Measurements from ENCODE around the gene PPM1D.
"Not testable (repeated sequence)": the region's sequence is repeated elsewhere in the genome, so short reads cannot be mapped to it uniquely, and the experiment has no call there.

The PPM1D gene

GRCh38 chr17:60627124-60627523 lies 27.1 kb downstream of the PPM1D start:
- DNase-seq: no peak

- DNase-seq: no peak
Observed at GRCh38 chr17:60628252-60628889, 28.4 kb downstream of the PPM1D start.

GRCh38 chr17:60629120-60629519 lies 29.1 kb downstream of the PPM1D start:
- no peak for DNase-seq

GRCh38 chr17:60630352-60630751 lies 30.4 kb downstream of the PPM1D start:
- DNase-seq: no peak

GRCh38 chr17:60631119-60631518 lies 31.1 kb downstream of the PPM1D start:
- no peak for DNase-seq

- no peak for DNase-seq
Observed at GRCh38 chr17:60637683-60638082, 37.7 kb downstream of the PPM1D start.

- DNase-seq: no peak
Observed at GRCh38 chr17:60639019-60639330, 39.0 kb downstream of the PPM1D start.

GRCh38 chr17:60640503-60640902 lies 40.5 kb downstream of the PPM1D start:
- no peak for DNase-seq

GRCh38 chr17:60641126-60641525 lies 41.1 kb downstream of the PPM1D start:
- DNase-seq: no peak

GRCh38 chr17:60641810-60642220 lies 41.8 kb downstream of the PPM1D start:
- DNase-seq: peak; percentile 75

GRCh38 chr17:60645918-60646523 lies 46.0 kb downstream of the PPM1D start:
- no peak for DNase-seq

GRCh38 chr17:60646701-60647100 lies 46.7 kb downstream of the PPM1D start:
- DNase-seq: no peak

- DNase-seq: no peak
Observed at GRCh38 chr17:60647705-60648104, 47.7 kb downstream of the PPM1D start.

GRCh38 chr17:60652454-60653247 lies 52.7 kb downstream of the PPM1D start:
- no peak for DNase-seq

GRCh38 chr17:60653569-60653968 lies 53.6 kb downstream of the PPM1D start:
- DNase-seq: no peak

- DNase-seq: no peak
Observed at GRCh38 chr17:60656499-60656898, 56.5 kb downstream of the PPM1D start.

GRCh38 chr17:60659156-60659555 lies 59.2 kb downstream of the PPM1D start:
- no peak for DNase-seq

GRCh38 chr17:60661489-60661888 lies 61.5 kb downstream of the PPM1D start:
- no peak for DNase-seq

- no peak for DNase-seq
Observed at GRCh38 chr17:60664022-60664421, 64.0 kb downstream of the PPM1D start.

- DNase-seq: no peak
Observed at GRCh38 chr17:60665602-60666001, 65.6 kb downstream of the PPM1D start.

GRCh38 chr17:60668741-60669140 lies 68.7 kb downstream of the PPM1D start:
- not testable (repeated sequence) for DNase-seq

GRCh38 chr17:60671482-60671881 lies 71.5 kb downstream of the PPM1D start:
- no peak for DNase-seq

GRCh38 chr17:60674637-60675036 lies 74.6 kb downstream of the PPM1D start:
- DNase-seq: not testable (repeated sequence)

GRCh38 chr17:60675997-60676396 lies 76.0 kb downstream of the PPM1D start:
- no peak for DNase-seq
